Astrocyte (in vitro differentiated cells and primary cell): ENCODE results near the gene POLR2J.

ENCODE experiments used
- EZH2 ChIP-seq: IDR thresholded peaks from 2 replicates; pipeline ENCODE4 v1.6.1; 2012; ENCODE audit warnings: mild to moderate bottlenecking, low read length, inconsistent platforms; ENCODE audit not compliant: insufficient read depth
- TF ChIP-seq, protein P1 (sequence below): IDR thresholded peaks from 2 replicates; pipeline ENCODE4 v1.5.1; 2011; ENCODE audit warnings: low read depth, mild to moderate bottlenecking, inconsistent platforms, low read length, moderate library complexity; ENCODE audit not compliant: insufficient read depth

DNA sequence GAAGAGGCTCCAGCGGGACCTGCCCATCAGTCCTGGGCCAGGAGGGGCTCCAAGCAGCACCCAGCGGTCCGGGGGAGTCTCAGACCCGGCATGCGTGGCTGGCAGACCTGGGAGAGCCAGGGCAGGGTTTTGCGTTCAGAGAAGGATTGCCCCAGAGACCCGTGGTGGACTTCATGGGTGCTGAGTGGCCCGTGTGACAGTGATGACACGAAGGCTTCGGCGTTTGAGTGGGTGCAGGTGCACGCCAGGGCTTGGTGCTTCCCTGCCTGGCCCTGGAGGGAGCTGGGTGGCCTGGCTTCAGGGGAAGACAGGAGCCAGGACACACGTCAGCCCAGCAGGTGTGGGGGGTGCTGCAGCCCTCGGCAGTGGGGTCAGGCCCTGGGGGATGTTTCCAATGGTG is 31.4 kb downstream of the POLR2J start:
- TF ChIP-seq, protein P1, sequence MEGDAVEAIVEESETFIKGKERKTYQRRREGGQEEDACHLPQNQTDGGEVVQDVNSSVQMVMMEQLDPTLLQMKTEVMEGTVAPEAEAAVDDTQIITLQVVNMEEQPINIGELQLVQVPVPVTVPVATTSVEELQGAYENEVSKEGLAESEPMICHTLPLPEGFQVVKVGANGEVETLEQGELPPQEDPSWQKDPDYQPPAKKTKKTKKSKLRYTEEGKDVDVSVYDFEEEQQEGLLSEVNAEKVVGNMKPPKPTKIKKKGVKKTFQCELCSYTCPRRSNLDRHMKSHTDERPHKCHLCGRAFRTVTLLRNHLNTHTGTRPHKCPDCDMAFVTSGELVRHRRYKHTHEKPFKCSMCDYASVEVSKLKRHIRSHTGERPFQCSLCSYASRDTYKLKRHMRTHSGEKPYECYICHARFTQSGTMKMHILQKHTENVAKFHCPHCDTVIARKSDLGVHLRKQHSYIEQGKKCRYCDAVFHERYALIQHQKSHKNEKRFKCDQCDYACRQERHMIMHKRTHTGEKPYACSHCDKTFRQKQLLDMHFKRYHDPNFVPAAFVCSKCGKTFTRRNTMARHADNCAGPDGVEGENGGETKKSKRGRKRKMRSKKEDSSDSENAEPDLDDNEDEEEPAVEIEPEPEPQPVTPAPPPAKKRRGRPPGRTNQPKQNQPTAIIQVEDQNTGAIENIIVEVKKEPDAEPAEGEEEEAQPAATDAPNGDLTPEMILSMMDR: no peak
- TF ChIP-seq EZH2: no peak
